ENCODE measurements around the gene HOXB3. TPM values are rescaled to one million over a fixed set of nuclear protein-coding genes. Genes with fewer than 3 reads are reported as not detected.

HOXB3 gene
- total and polyA plus RNA-seq, 7 donors = 0.96 to 8.8 (median 1.5) TPM

DNA sequence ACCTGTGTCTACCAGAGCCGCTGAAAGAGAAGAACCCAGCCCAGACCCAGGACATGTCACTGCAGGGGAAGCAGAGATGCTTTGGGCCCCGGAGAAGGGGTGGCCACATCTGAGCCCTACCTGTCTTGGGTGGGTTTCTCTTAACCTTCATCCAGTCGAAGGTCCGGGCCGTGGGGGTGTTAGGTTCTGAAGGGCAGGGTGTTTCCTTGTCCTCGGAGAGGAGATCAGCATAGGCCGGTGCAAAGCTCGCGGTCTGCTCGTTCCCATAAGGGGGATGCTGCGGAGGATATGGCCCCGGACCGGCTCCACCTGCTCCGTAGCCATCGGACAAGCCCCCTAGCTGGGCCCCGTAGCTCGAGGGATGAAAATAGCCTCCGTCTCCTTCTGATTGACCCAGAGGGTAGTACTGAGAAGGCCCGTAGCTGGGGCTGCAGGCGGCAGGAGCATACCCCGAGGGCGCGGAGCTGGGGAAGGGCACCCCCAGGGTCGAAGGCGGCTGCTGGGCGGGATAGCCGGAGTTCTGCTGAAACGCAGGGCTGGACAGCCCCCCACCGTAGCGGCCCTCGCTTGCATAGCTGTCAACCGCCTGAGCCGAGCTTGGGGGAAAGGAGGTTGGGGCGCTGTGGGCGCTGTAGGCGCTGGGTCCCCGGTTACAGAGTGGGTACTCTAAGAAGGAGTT is 59.7 kb downstream of the HOXB3 start:
- DNase-seq (no peak), ATAC-seq (no peak)
- intact Hi-C loops (cut with DNase I) = no loop called here
- TF ChIP-seq, protein P1, sequence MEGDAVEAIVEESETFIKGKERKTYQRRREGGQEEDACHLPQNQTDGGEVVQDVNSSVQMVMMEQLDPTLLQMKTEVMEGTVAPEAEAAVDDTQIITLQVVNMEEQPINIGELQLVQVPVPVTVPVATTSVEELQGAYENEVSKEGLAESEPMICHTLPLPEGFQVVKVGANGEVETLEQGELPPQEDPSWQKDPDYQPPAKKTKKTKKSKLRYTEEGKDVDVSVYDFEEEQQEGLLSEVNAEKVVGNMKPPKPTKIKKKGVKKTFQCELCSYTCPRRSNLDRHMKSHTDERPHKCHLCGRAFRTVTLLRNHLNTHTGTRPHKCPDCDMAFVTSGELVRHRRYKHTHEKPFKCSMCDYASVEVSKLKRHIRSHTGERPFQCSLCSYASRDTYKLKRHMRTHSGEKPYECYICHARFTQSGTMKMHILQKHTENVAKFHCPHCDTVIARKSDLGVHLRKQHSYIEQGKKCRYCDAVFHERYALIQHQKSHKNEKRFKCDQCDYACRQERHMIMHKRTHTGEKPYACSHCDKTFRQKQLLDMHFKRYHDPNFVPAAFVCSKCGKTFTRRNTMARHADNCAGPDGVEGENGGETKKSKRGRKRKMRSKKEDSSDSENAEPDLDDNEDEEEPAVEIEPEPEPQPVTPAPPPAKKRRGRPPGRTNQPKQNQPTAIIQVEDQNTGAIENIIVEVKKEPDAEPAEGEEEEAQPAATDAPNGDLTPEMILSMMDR (IDR thresholded peaks at IDR 0.05) = no peak
- no peak overlapping the region for H3K4me3 ChIP-seq
- no peaks in the 10 kb centered on the region for H3K36me3 ChIP-seq (ENCODE audit: insufficient read depth in 1 of 2, low read depth in 1 of 2)
- no peak overlapping the region for H3K27ac ChIP-seq
- H3K27me3 ChIP-seq (ENCODE audit: insufficient read depth in 3 of 3, low read length in 2 of 3) = peaks cover 0 to 27% (median 7%) of the 10 kb centered on the region in 3 donors
- 71 to 79% (median 74%) methylated on average over 37 of the region's 37 CpGs for WGBS, 3 donors
- no peaks in the 10 kb centered on the region for H3K4me1 ChIP-seq
- no peaks in the 10 kb centered on the region for H3K9me3 ChIP-seq

DNA sequence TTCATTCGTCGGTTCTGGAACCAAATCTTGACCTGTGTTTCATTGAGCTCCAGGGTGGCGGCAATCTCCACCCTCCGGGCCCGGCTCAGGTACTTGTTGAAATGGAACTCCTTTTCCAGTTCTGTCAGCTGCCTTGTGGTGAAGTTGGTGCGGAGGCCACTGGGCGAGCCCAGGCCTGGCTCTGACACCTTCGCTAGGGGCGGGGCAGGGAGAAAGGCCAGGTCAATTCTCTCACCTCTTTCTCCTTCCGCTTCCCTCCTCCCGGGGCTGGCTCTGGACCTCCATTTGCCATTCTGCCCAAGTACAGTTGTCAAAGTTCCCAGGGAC is 60.4 kb downstream of the HOXB3 start:
- intact Hi-C loops (cut with DNase I) = no loop called here
- H3K9me3 ChIP-seq = no peaks in the 10 kb centered on the region
- H3K27ac ChIP-seq = no peak overlapping the region
- DNase-seq (no peak), ATAC-seq (no peak)
- H3K4me1 ChIP-seq = no peaks in the 10 kb centered on the region
- TF ChIP-seq, protein P1 (IDR thresholded peaks at IDR 0.05) = no peak
- no peaks in the 10 kb centered on the region for H3K36me3 ChIP-seq (ENCODE audit: insufficient read depth in 1 of 2, low read depth in 1 of 2)
- H3K4me3 ChIP-seq = no peak overlapping the region
- H3K27me3 ChIP-seq (ENCODE audit: insufficient read depth in 3 of 3, low read length in 2 of 3) = peaks cover 0 to 28% (median 7%) of the 10 kb centered on the region in 3 donors
- 86 to 91% (median 90%) methylated on average over 11 of the region's 11 CpGs for WGBS, 3 donors

DNA sequence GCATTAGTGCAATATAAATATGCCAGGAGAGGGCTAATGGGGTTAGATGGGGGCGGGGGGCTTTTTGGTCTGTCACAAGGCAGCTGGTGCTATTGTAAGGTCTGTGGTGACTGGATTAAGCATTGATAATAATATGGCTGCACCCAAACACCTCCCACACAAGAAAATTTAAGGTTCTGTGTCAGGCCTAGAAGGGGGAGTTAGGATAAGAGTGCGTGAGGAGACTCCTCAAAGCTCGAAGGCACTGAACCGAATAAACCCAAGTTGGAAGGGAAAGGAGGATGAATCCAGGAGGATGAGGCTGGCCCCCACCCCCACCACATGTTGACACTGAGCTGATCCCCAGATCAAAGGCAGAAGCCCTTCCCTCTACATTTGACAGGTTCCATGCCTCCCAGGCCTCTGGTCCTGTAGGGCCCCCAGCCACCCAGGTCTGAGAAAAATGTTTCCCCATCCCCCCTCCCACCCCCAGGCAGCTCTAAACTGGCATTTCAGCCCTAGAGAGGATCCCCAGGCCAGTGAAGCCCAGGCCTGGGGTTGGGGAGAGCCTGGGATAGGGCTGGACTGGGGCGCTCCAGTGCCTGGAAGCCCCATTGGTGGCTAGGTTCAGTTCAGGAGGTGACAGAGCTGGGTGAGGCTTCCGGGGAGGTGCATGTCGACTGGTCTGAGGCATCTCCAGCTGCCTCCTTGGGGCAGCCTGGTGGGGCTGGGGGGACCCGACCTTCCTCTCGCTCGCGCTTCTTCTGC is 60.9 kb downstream of the HOXB3 start:
- WGBS, 3 donors = 89 to 93% (median 93%) methylated on average over 11 of the region's 11 CpGs
- H3K27ac ChIP-seq = no peak overlapping the region
- H3K4me3 ChIP-seq = no peak overlapping the region
- ATAC-seq (no peak), DNase-seq (no peak)
- H3K36me3 ChIP-seq (ENCODE audit: insufficient read depth in 1 of 2, low read depth in 1 of 2) = no peaks in the 10 kb centered on the region
- intact Hi-C loops (cut with DNase I) = no loop called here
- H3K4me1 ChIP-seq = no peaks in the 10 kb centered on the region
- TF ChIP-seq, protein P1 (IDR thresholded peaks at IDR 0.05) = no peak
- H3K27me3 ChIP-seq (ENCODE audit: insufficient read depth in 3 of 3, low read length in 2 of 3) = peaks cover 0 to 28% (median 7%) of the 10 kb centered on the region in 3 donors
- no peaks in the 10 kb centered on the region for H3K9me3 ChIP-seq

DNA sequence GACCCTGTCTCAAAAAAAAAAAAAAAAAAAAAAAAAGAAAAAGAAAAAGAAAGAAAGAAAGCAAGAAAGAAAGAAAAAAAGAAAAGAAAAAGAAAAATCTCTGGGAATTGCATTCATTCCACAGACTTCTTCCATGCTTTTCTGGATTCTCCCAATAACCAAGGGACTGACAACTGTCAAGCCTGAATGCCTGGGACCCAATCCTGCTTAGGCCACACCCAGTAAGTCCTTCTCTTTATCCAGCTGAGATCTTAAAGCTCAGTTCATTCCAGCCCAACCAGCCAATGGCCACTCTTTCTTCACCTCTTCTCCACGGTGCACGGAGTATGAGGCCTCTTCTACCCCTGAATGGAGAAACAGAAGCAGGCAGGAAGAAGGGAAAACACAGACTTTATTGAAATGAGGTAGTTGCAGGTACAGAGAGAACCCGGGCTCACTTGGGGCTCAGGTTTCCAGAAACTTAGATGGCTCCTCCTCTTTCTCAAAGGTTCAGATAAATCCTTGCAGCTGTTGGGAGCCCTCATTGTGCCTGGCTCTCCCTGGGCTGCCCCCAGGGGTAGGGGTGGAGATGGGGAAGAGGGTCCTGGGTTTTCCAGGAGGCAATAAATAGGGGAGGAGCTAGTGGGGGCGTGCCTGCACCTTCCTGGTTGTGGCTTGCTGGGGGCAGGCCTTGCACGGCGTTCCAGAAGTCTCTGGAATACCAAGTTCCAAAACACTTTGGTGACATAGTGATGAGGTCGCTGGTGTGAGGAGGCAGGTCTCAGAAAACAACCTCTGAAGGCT is 61.7 kb downstream of the HOXB3 start:
- intact Hi-C loops (cut with DNase I) = no loop called here
- TF ChIP-seq, protein P1 (IDR thresholded peaks at IDR 0.05) = no peak
- Histone ChIP-seq H3K4me1 (no peaks in the 10 kb centered on the region), H3K36me3 (ENCODE audit: insufficient read depth in 1 of 2, low read depth in 1 of 2) (no peaks in the 10 kb centered on the region), H3K27me3 (ENCODE audit: insufficient read depth in 3 of 3, low read length in 2 of 3) (peaks cover 0 to 28% (median 7%) of the 10 kb centered on the region in 3 donors), H3K9me3 (no peaks in the 10 kb centered on the region), H3K4me3 (no peak overlapping the region), H3K27ac (no peak overlapping the region)
- no peak for ATAC-seq
- WGBS, 3 donors = 61 to 70% (median 67%) methylated on average over 7 of the region's 7 CpGs
- no peak for DNase-seq
